K562 (cell line): ENCODE data around the gene RNASEH1. TPM values are rescaled to one million over a fixed set of nuclear protein-coding genes. Genes with fewer than 3 reads are reported as not detected.

Source experiments
- ATAC-seq: fragments of 200-7000 bp; cut with Tn5 transposase; 3 replicates; pipeline ENCODE4 v1.9.1; 2020; ENCODE audit warnings: moderate library complexity
- BruUV-seq: library from RNA; stranded (reverse); fragments of 400-500 nt; replicated peaks from 2 replicates; lab custom pipeline; 2021; lab: Mats Ljungman, UMichigan
- CTCF ChIA-PET: fragments of 300-600 bp; formaldehyde crosslinking; extraction: SDS; loops from one replicate; lab custom pipeline; 2021; ENCODE audit warnings: low intra/inter-chr PET ratio; lab: Yijun Ruan, JAX
- POLR2A ChIA-PET: fragments of 300-600, 350-650 bp; sonication (Branson Sonifier 250); formaldehyde crosslinking; extraction: SDS; loops from one replicate; lab custom pipeline; 2021; ENCODE audit warnings: antibody characterized with exemption, inconsistent platforms; lab: Yijun Ruan, JAX
- DNase-seq, 4 experiments: peaks; one replicate each; pipeline versions ENCODE4 v3.0.0 to v3.0.0-alpha.2; 2011 to 2018; ENCODE audit warnings: low spot score in 3 of 4, mixed read lengths in 3 of 4; ENCODE audit errors: extremely low read depth in 1 of 4
- FAIRE-seq: peaks from 2 replicates; lab custom pipeline; 2011; peaks lifted over from hg19 to GRCh38; lab: Jason Lieb, UNC
- H2AFZ ChIP-seq: 2 replicates; pipeline ENCODE4 v1.6.0; 2011; ENCODE audit warnings: low read depth, low read length, control low read depth, inconsistent platforms
- H3K27ac ChIP-seq: fragments of 200-600 bp; 3 replicates; pipeline ENCODE4 v1.8.0; 2011; ENCODE audit warnings: low read depth, mild to moderate bottlenecking, control low read depth, inconsistent platforms, low read length, moderate library complexity, mixed read lengths; ENCODE audit errors: extremely low read depth
- H3K27me3 ChIP-seq, 2 experiments: fragments of 300-600 bp in 1 of 2; 2 replicates in 1 of 2; 3 replicates in 1 of 2; pipeline versions ENCODE4 v1.6.0 to v1.8.0; 2011; ENCODE audit warnings: inconsistent platforms in 2 of 2, low read length in 2 of 2, mild to moderate bottlenecking in 1 of 2, mixed read lengths in 1 of 2, moderate library complexity in 1 of 2; ENCODE audit not compliant: control insufficient read depth in 2 of 2, insufficient read depth in 2 of 2
- H3K36me3 ChIP-seq: fragments of 300-600 bp; 3 replicates; pipeline ENCODE4 v1.8.0; 2011; ENCODE audit warnings: mild to moderate bottlenecking, low read length, inconsistent platforms; ENCODE audit not compliant: control insufficient read depth, insufficient read depth
- H3K4me1 ChIP-seq, 2 experiments: fragments of 200-600 bp in 1 of 2; replicated peaks in 1 of 2; 2 replicates in 1 of 2; 3 replicates in 1 of 2; pipeline versions ENCODE4 v1.5.1 to v1.8.0; 2011; ENCODE audit warnings: inconsistent platforms in 2 of 2, low read length in 2 of 2, mild to moderate bottlenecking in 1 of 2, mixed read lengths in 1 of 2, moderate library complexity in 1 of 2; ENCODE audit not compliant: control insufficient read depth in 2 of 2, insufficient read depth in 2 of 2
- H3K4me2 ChIP-seq: 2 replicates; pipeline ENCODE4 v1.6.1; 2011; ENCODE audit warnings: low read length, control low read depth, inconsistent platforms, mixed read lengths; ENCODE audit not compliant: insufficient read depth
- H3K4me3 ChIP-seq: fragments of 200-600 bp; sonication (generic), shearing (Covaris generic); 2 replicates; pipeline ENCODE4 v1.5.1; 2016; ENCODE audit warnings: control low read depth, inconsistent platforms
- H3K79me2 ChIP-seq: fragments of 200-600 bp; 3 replicates; pipeline ENCODE4 v1.8.0; 2011; ENCODE audit warnings: low read length, inconsistent platforms; ENCODE audit not compliant: control insufficient read depth, insufficient read depth
- H3K9ac ChIP-seq, 2 experiments: 2 replicates each; pipeline versions ENCODE4 v1.6.0 to v1.6.1; 2011; ENCODE audit warnings: low read depth in 2 of 2, low read length in 2 of 2, control low read depth in 1 of 2, inconsistent platforms in 1 of 2, mild to moderate bottlenecking in 1 of 2, mixed read lengths in 1 of 2; ENCODE audit not compliant: insufficient read depth in 1 of 2
- H3K9me1 ChIP-seq: one replicate; pipeline ENCODE4 v1.6.0; 2011; ENCODE audit warnings: inconsistent platforms, mild to moderate bottlenecking, low read length, moderate library complexity; ENCODE audit not compliant: control insufficient read depth, insufficient read depth
- H3K9me3 ChIP-seq: replicated peaks from 2 replicates; pipeline ENCODE4 v1.5.1; 2011; ENCODE audit warnings: low read depth, low read length, inconsistent platforms; ENCODE audit not compliant: control insufficient read depth, insufficient read depth
- H4K20me1 ChIP-seq: replicated peaks from 2 replicates; pipeline ENCODE4 v1.6.1; 2011; ENCODE audit warnings: low read length, inconsistent platforms, mixed read lengths; ENCODE audit not compliant: control insufficient read depth, insufficient read depth
- CCAR2 ChIP-seq: fragments of 200-400 bp; formaldehyde crosslinking; IDR thresholded peaks from 2 replicates; pipeline ENCODE4 v1.6.1; 2017; ENCODE audit warnings: mild to moderate bottlenecking, low read depth, low read length
- GTF3C2 ChIP-seq: IDR thresholded peaks from 3 replicates; pipeline ENCODE4 v1.6.1; 2011; ENCODE audit warnings: borderline replicate concordance, mild to moderate bottlenecking, moderate library complexity; ENCODE audit not compliant: insufficient read length; ENCODE audit errors: extremely low read depth
- HNRNPK ChIP-seq: fragments of 200-400 bp; formaldehyde crosslinking; IDR thresholded peaks from one replicate; pipeline ENCODE4 v1.6.1; 2018; ENCODE audit warnings: mild to moderate bottlenecking, low read depth, low read length; ENCODE audit not compliant: poor library complexity, severe bottlenecking
- PURB ChIP-seq: sonication (generic); formaldehyde crosslinking; IDR thresholded peaks from 2 replicates; pipeline ENCODE4 v1.9.0; 2021; ENCODE audit warnings: low read depth, mild to moderate bottlenecking, missing genetic modification reagents
- SMAD4 ChIP-seq: fragments of 250-450 bp; sonication (Bioruptor Pico); conservative IDR thresholded peaks from 2 replicates; pipeline ENCODE4 v1.8.0; 2021; ENCODE audit warnings: inconsistent platforms, mild to moderate bottlenecking, moderate library complexity
- TEAD1 ChIP-seq, 2 experiments: fragments of 450-650 bp in 1 of 2; sonication (generic) in 1 of 2; formaldehyde crosslinking; IDR thresholded peaks; 2 replicates each; pipeline versions ENCODE4 v1.4.0 to v1.8.0; 2020 to 2022; ENCODE audit warnings: mild to moderate bottlenecking in 2 of 2, missing genetic modification reagents in 1 of 2
- TFAM ChIP-seq: fragments of 250-450 bp; sonication (Bioruptor Pico); conservative IDR thresholded peaks from 2 replicates; pipeline ENCODE4 v1.5.0; 2021; ENCODE audit warnings: mild to moderate bottlenecking, moderate library complexity
- ZNF23 ChIP-seq: fragments of 250-450 bp; sonication (Bioruptor Pico); IDR thresholded peaks from 2 replicates; pipeline ENCODE4 v1.4.0; 2020; ENCODE audit warnings: mild to moderate bottlenecking
- WGBS: fragments of 100-300 bp; shearing (Covaris generic); methylation state at CpG from one replicate; pipeline ENCODE4 v1.1.6; 2016; ENCODE audit warnings: low coverage, mixed read lengths; ENCODE audit not compliant: insufficient coverage; ENCODE audit errors: missing lambda C conversion rate; 5-methylcytosine and 5-hydroxymethylcytosine counted together
- in situ Hi-C: fragments of 300-500 bp; cut with MboI; formaldehyde crosslinking; loops from 4 replicates; pipeline ENCODE4 v1.15.0; 2018; ENCODE audit warnings: inconsistent platforms, mixed read lengths
- intact Hi-C: fragments of 100-400 bp; cut with micrococcal nuclease; formaldehyde crosslinking; loops from 2 replicates; pipeline ENCODE4 v1.14.2; 2022
- polyA plus RNA-seq, 8 experiments: library from polyadenylated mRNA; depleted of rRNA in 4 of 8; stranded (reverse) in 5 of 8; unstranded in 3 of 8; fragments of >200 nt; fragmentation: Nextera tagmentation in 2 of 8; fragmentation: Illumina TruSeq in 1 of 8; extraction: Ambion mirVana in 2 of 8; extraction: Trizol in 1 of 8; gene quantifications; 2 replicates each; pipeline versions ENCODE4 v1.2.1 to v1.2.3, GENCODE V29; 2011 to 2014; ENCODE audit warnings: inconsistent platforms in 1 of 8, missing spikeins in 1 of 8
- total RNA-seq, 7 experiments: library from RNA; depleted of rRNA in 6 of 7; stranded (reverse); fragments of >200 nt in 6 of 7; fragmentation: Illumina TruSeq in 2 of 7; extraction: Trizol in 2 of 7; gene quantifications; 2 replicates each; pipeline versions ENCODE4 v1.2.1 to v1.2.3, GENCODE V29; 2011 to 2021; ENCODE audit warnings: low replicate concordance in 1 of 7

The RNASEH1 gene
- total and polyA plus RNA-seq, 9 of the 15 experiments (the other 6 are each of a cell fraction or from before 2014, with no cell fraction given) = 25.7 to 47.5 (median 42.8) TPM

- Histone ChIP-seq H3K9me1 (no peaks in the 10 kb centered on the region), H3K9me3 (no peaks in the 10 kb centered on the region), H3K27ac (no peak overlapping the region), H2AFZ (no peak overlapping the region), H3K4me1 (peaks cover 20 to 31% of the 10 kb centered on the region in 2 experiments; a peak in 4 of 5 replicates), H3K4me2 (no peak overlapping the region), H3K4me3 (no peak overlapping the region), H3K27me3 (no peaks in the 10 kb centered on the region), H4K20me1 (no peaks in the 10 kb centered on the region; the same call in 1 of the 2 replicates), H3K36me3 (peaks cover 22% of the 10 kb centered on the region), H3K79me2 (no peaks in the 10 kb centered on the region), H3K9ac (peak overlapping the region in 1 of 2 experiments; percentile 39; a peak in 1 of 4 replicates)
- POLR2A ChIA-PET = interaction anchor here (1.7 to 2.1 kb wide), 2 partner anchors 10 to 16 kb away, joined by 11 to 16 read pairs; no protein-coding TSS in a partner anchor
- no peak for FAIRE-seq
- CTCF ChIA-PET = no interaction called here
- intact Hi-C loops = no loop called here
- ATAC-seq = no peak
- no peak for DNase-seq
- no TSS peak for BruUV-seq
- TF ChIP-seq ZNF23 (no peak), PURB (CRISPR knock-in tag) (no peak), TFAM (CRISPR knock-in tag) (no peak), GTF3C2 (no peak), TEAD1 (CRISPR knock-in tag; IDR thresholded peaks at IDR 0.05) (no peak), CCAR2 (no peak), HNRNPK (no peak), SMAD4 (CRISPR knock-in tag) (no peak)
- 91% methylated on average over 13 of the region's 16 CpGs for WGBS
- in situ Hi-C loops = no loop called here
These were observed 28.1 kb upstream of the RNASEH1 start for GRCh38 chr2:3586220-3586619.
